HG02763 (cell line): ENCODE results near the gene MT1G.
"Not testable (repeated sequence)": the region's sequence is repeated elsewhere in the genome, so short reads cannot be mapped to it uniquely, and the experiment has no call there.

Source experiments
- ATAC-seq: cut with Tn5 transposase; IDR thresholded peaks from one replicate; pipeline ENCODE4 v1.9.1; 2021; ENCODE audit warnings: mild to moderate bottlenecking, moderate library complexity; ENCODE audit not compliant: unreplicated experiment

The MT1G gene

DNA sequence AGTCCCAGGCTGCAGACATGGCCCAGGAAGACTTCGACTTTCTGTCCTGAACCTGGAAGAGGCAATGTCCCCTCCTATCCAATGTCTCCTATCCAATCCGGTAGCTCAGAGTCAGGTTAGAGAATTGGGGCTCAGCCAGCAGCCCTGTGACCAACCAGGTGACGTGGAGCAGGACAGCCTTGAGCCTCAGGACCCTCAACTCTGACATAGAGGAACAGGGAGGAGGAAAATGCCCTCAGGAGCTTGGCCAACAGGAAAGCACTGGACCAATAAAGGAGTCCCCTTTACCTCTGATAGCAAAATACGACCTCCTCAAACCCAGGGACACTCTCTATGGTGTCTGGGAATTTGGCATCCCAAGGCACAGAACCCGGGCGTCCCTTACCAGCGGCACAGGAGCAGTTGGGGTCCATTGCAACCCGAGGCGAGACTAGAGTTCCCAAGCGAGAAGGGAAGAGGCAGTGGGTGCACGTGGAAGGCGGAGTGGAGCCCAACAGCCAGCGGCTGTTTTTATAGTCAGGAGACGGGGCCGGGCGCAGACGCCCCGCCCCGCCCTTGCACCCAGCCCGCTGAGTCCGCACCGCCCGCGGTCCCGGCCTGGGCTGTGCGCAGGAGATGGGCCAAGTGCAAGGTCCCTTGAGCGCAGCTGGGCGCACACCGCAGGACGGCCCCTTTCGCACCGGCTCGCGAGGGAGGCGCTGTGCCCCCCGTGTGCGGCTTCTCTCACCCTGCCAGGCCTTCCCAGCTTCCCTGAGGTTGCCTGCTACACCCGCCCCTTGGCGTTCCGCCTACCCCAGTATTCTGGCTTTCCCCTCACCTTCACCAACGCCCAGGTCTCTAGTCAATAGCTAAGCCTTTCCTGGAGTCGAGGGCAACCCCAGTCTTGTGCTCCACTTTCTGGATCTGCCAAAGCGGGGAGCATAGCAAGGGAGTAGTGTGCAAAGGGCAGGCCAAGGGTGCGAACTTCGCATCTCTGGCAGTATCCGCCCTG is at the start of gene MT1G:
Gene MT1G (minus strand): TSS at position 485 of the 991 bp plus-strand sequence. CDS start 72 bp downstream, at position 413.
- ATAC-seq = no peak

DNA sequence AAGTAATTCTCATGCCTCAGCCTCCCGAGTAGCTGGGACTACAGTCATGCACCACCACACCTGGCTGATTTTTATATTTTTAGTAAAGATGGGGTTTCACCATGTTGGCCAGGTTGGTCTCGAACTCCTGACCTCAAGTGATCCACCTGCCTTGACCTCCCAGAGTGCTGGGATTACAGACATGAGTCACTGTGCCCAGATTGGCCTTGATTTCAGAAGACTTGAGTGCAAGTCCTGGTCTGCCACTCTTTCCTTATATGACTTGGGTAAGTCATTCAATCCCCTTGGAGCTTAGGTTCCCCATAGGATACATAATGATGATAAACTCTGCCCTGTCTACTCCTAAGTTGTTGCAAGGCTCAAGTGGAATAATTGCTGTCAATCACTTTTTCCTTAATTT is 49.7 kb upstream of the MT1G start:
- not testable (repeated sequence) for ATAC-seq

DNA sequence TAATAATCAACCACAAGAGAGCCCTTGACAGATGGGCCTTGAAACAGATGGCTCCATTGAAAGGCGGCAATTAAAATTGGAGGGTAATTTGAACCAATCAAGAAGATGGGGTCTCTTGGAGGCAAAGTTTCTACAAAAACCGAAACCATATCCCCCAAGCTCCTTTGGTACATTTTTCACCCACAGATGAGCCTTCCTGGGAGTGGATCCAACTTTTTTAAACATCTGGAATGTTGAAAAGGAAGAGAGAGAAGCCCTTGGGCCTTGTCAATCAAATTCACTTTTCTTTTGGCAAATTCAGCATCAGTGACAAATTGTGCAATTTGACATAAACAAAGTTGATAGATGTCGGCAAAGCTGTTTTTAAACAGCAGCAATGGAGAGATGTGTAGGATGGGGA is 48.9 kb upstream of the MT1G start:
- no peak for ATAC-seq

DNA sequence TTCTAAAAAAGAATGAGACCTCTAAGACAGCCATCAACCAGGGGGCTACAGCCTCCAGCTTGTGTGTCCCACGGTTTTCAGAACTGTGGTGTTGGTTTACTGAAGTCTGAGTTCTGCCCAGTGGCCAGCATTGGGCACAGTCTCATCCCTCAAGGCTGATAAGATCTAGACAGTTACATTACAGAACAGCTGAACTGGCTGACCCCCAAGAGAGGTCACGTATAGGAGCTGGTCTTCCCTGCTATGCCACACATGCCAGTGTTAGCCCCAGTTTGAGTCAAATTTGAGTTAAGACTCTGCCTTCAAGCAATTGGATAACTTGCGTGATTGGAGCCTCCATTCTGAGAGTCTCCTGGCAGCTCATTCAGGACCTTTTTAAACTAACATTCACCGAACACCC is 47.3 kb upstream of the MT1G start:
- no peak for ATAC-seq

DNA sequence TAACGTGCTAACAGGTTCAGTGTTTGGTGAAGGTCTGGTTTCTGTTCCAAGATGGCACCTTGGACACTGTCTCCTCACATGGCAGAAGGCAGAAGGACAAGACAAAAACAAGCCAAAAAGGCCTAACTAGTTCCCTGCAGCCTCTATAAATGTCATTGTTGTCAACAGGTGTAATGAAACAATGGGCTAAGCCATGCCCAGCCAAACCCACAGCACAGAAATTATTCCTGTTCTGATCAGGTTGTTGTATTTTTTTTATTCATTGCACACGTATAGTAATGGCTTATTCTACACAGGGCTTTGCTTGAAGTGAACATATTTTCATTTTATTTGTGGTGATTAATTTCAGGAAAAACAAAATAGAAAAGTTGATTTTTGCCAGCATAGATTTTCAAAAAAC is 45.9 kb upstream of the MT1G start:
- ATAC-seq = no peak

DNA sequence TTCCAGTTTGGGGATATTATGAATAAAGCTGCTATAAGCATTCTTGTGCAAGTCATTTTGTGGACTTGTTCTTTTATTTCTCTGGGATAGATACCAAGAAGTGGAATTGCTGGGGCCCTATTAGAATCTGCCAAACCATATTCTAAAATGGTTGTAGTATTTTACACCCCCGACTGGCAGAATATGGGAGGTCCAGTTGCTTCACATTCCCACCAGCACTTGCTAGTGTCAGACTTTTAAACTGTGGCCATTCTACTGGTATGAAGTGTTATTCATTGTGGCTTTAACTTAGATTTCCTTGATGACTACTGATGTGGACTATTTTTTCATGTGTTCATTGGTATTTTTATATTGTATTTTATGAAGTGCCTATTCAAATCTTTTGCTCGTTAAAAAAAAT is 44.0 kb upstream of the MT1G start:
- ATAC-seq = no peak

DNA sequence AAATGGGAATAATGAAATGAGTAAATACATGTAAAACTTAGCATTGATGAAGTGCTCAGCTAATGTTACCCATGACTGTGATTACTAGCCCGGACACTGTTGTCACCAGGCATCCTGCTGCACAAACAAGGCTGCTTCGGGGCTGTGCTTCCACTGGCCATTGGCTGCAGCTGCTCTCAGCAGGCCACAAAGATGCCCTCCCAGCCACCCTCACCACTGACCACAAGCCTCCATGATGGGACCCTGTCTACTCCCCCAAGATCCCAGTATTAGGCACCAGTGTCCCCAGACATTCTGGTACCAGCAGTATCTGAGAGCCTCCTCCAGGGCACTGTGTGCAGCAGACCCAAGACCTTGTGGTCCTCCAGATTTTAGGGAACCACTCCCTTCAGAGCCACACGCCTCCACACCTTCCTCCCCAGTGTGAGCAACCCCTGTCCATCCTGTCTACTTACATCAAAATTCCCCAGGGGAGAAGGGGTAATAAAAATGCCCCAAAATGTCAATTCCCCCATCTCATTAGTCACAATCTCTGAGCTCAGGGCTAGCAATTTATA is 42.4 kb upstream of the MT1G start:
- no peak for ATAC-seq

DNA sequence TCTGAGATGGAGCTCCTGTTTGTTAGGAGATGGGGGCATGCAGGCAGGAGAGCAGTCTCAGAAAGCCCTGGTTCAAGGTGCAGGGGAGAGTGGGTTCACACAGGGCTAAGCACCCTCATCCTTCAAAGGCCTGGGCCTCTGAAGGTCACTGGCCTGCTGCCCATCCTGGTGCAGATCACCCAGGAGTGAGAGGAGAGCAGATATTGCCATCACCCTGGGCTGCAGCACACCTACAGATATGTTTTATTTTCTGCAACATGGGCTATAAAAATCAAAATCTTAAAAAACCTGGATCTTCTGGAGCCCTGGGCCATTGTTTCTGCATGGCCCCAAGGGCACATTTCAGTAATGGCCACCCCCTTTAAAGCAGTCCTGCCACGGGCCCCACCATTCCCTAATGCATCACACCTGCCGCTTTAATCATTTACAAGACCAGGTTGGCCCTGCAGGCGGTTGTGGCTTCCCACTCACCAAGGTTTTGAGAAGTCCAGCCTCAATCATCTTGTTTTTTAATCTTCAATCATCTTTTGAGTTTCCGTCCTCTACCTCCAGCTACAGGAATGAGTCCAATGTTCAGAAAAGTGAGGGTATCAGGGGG is 41.7 kb upstream of the MT1G start:
- no peak for ATAC-seq

DNA sequence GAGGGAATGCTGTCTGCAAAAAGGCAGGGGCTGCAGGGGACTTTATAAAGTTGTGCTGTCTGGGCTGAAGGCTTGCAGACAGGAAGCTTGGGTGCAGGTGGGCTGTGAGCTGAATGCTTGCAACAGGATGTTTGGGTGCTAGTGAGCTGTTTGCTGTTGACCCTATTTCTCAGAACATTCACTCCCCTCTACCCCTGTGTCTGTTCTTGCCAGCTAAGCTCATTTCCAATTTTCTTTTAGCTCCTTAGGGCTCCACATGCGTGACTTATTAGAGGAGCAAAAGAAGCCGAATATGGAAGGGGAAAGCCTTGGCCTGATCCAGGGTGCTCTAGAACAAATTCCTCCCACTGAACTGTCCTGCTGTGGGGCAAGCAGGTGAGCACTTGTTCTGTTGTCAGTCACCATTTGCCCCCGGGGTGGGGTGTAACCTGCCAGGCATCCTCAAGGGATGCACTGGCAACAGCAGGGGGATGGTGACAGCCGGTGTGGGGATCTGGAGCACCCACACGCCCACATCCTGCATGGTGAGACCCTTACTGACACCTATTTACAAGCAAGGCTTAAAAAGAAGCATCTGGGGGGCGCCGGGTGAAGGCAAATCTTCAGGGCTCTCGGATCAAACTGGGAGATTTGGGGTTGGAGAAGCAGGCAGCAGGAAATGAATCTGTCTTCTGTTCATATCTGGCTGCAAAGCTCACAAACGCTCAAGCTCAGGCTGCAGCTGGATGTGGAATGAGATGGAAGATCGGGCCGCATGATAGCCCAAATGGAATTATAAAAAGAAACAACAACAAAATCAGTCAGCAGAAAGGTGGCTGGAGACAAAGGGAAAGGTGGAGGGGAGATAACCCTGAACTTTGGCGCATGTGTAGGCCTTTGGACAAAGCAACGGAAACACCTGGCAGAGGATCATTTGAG is 40.9 kb upstream of the MT1G start:
- ATAC-seq = no peak

DNA sequence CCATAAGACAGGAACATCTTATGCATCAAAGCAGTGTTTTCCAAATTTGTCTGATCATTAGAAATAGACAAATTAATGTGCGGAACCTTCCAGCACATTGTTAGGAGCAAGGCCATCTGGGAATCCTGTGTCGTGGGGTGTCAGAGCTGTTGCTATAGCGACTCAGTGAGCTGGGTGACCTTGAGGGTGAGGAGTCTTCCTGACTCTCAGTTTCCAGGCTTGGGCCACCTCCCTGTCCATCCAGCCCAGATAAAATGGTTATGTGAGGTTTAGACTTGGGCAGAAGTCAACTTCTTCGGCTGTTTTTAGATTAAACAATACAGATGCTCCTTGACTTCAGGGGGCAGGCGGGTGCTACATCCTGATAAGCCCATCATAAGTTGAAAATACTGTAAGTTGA is 35.0 kb upstream of the MT1G start:
- ATAC-seq = no peak

DNA sequence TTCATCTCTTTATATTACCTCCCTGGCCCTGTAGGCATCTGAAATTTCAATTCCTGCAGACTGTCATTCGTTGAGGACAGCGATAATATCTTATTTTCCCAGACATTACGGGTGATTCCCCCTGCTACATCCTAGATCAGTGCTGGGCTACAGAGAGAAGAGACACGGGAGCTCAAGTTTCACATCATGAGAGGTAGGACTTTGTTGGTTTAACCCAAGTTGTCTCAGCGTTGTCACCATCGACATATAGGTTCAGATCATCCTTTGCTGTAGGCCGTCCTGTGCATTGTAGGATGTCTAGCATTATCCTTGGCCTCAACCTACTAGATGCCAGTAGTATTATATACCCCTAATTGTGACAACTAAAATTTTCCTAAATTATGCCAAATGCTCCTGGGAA is 33.7 kb upstream of the MT1G start:
- no peak for ATAC-seq

DNA sequence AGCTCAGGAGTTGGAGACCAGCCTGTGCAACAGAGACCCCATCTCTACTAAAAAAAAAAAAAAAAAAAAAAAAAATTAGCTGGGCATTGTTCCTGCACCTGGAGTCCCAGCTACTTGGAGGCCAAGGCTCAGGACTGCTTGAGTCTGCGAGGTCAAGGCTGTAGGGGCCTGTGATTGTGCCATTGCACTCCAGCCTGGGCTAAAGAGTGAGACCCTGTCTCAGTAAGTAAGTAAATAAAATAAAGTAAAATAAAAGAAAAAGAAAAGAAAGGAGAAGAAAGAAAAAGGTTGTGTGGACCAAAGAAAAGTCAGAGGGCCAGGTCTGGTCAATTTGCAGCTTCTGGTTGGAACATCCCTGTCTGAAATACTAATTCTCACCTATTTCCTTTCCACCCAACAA is 32.8 kb upstream of the MT1G start:
- ATAC-seq = no peak

DNA sequence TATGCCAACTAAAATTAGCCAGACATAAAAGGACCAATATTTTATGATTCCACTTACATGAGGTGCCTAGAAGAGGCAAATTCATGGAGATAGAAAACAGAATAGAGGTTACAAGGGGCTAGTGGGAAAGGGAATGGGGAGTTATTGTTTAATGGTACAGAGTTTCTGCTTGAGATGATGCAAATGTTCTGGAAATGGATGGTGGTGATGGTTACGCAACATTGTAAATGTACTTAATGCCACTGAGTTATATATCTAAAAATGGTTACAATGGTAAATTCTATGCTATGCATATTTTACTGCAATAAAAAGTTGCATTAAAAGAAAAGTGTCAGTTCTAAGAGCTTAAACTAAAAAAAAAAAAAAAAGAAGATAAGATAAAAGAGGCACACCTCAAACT is 32.3 kb upstream of the MT1G start:
- no peak for ATAC-seq

DNA sequence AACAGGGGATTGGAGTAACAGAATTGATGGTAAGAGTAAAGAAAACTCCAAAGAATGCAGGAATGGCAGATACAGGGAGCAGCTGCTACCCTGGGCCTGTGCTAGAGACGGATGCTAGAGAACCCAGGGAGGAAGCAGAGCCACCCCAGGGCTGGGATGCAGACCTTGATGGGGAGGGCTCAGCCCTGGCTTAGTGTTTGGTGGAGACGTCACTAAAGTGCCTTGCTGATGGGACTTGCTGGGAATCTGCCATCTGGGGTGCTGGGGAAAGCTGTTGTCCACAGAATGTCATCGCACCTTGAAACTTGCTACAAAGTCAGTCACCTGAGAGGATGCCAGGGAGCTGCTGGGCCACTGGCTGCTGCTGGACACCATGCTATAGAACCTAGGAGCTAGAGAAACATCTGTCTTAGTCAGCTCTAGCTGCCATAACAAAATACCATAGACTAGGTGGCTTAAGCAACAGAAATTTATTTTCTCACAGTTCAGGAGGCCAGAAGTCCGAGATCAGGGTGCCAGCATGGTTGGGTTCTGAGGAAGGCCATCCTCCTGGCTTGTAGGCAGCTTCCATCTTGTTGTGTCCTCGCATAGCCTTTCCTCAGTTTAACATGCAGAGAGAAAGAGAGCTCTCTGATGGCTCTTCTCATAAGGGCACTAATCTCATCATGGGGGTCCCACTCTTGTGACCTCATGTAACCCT is 29.7 kb upstream of the MT1G start:
- ATAC-seq = no peak

DNA sequence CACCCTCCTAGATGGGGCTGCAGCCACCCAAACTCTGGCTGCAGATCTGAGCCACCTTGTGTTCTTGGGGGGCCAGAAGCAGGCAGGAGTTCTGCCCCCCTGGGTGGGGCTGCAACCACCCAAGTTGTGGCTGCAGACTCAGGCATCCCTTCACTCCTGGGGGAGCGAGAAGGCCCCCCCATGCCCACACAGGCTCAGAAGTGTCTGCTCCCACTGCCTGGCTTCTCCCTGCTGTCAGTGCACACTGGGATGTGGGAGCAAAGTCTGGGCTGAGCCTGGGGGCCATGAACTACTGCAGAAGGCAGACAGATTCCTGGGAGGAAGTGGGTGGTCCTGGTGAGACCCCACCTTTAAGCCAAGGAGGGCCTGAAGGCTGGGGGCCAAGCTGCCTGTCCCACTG is 27.4 kb upstream of the MT1G start:
- no peak for ATAC-seq

DNA sequence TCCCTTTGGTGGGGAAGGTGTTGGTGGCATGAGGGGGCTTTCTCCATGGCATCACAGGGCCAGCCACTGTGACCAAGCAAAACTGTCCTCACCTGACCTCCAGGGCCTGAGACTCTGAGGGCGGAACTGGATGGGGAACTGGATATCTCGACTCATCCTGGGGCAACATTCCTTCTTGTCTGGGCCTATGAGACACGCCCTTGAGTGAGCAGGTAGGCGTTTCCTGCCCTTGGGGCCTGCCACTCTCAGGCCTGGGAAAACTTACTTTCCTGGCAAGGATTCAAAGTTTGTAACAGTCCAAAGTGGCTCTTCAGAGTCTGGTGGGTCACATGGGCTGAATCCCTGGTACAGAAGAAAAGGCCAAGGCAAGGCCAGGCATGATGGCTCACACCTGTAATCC is 24.0 kb upstream of the MT1G start:
- no peak for ATAC-seq

DNA sequence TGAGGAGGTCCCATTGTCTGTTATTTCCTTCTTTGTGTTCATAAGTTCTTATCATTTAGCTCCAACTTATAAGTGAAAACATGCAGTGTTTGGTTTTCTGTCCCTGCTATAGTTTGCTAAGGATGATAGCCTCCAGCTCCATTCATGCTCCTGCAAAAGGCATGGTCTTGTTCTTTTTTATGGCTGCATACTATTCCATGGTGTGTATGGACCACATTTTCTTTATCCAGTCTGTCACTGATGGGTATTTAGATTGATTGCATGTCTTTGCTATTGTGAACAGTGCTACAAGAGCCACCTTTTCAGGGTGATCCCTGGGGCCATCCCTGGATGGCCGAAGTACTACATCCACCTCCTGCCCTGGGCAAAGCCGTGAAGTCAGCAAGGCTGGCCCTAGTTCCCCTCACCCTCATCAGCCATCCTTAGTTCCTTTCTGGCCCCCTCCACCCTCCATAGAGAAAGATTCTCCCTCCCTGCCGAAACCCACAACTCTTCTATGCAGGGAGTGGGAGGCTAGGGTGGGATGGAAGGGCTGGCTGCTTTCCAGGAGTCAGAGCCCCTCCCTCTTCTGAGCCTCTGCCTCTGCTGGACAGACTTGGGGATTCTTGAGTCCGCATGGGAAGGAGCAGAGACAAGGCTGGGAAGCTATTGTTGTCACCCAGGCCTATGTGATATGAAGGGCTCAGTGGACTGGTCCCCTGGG is 22.7 kb upstream of the MT1G start:
- no peak for ATAC-seq

DNA sequence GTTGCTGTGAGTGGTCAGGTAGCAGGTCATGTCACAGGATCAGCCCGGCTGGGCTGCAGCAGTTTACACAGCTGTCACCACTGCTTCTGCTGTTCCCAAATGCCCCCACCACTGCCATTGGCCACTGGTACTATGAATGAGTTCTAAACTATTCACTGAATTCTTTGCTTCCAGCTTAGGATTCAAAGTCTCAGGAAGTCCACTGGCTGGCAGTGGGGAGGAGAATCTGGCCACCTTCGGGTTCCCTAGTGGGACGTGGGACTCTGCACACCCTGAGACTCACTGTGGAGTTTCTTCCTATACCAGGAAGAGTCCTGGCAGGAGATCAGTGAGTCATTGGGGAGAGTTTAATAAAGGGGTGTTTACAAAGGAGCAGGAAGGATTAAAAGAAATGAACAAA is 21.3 kb upstream of the MT1G start:
- ATAC-seq = no peak

DNA sequence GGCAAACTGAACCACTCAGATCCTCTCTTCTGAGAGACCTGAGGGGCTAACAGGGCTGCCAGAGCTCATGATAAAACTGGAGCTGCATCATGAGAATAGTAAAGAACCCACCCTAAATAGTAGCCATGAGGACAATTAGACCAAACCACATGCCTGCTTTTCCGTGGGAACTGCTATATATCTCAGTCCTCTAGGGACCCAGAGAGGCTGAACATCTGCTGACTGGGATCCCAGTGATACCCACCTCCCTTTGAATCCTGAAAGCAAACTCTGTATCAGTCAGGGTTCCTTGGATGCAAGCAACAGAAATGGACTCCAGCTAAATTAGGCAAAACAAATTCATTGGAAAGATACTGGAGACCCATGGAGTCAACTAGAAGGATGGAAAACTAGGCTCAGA is 20.9 kb upstream of the MT1G start:
- ATAC-seq = no peak

DNA sequence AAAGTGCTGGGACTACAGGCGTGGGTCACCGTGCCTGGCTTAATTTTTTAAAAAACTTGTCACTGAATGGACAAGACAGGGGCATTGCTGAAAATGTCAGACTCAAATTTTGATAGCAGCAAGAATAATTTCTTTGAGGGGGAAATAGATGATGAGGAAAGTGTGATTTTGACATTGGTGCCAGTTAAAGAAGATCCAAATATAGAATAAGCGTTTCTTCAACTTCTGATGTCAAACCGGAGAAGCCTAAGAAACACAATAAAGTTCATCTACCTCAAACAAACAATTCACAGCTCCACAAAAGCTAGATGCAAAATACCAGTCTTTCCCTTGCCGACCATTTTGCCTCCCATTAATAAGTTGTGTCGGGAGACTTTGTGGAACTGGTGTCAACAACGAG is 18.9 kb upstream of the MT1G start:
- no peak for ATAC-seq
